Mononuclear cell (primary cell): Measurements from ENCODE around the gene NALF2. TPM values are rescaled to one million over a fixed set of nuclear protein-coding genes. Genes with fewer than 3 reads are reported as not detected.

Source experiments
- H3K27me3 ChIP-seq: 2 replicates; pipeline ENCODE4 v1.6.0; 2011; ENCODE audit warnings: low read length, control low read depth; ENCODE audit not compliant: insufficient read depth
- H3K4me1 ChIP-seq: 2 replicates; pipeline ENCODE4 v1.5.1; 2011; ENCODE audit warnings: mild to moderate bottlenecking, low read length, control low read depth; ENCODE audit not compliant: insufficient read depth
- H3K4me3 ChIP-seq: 2 replicates; pipeline ENCODE4 v1.5.1; 2011; ENCODE audit warnings: mild to moderate bottlenecking, low read length, moderate library complexity
- H3K9me3 ChIP-seq: 2 replicates; pipeline ENCODE4 v1.5.1; 2011; ENCODE audit warnings: low read depth, mild to moderate bottlenecking, control low read depth, low read length
- total RNA-seq: library from RNA; depleted of rRNA; stranded (reverse); fragments of >200 nt; gene quantifications from one replicate; pipeline ENCODE4 v1.2.3, GENCODE V29; 2012

The NALF2 gene
- total RNA-seq, 1 donor = under 0.01 TPM

DNA sequence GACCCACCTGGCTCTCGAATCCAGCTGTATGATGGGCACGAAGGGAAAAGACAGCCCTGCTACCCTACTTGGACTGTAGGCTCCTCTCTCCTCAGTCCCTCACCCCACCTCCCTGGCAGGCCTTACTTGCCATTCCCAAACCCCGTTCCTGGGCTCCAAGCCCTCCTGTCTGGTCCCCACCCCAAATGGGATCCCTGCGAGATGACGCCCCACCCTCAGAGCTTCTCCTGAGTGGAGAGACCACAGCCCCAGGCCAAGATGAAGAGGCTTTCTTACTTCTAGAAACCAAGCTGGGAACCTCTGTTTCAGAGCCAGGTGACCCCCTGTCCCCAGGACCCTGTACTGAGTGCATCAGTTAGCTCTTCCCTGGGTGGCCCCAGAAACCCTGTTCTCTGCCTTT lies 4.5 kb downstream of the NALF2 start:
- no peak overlapping the region for H3K4me3 ChIP-seq
- no peaks in the 10 kb centered on the region for H3K4me1 ChIP-seq
- H3K27me3 ChIP-seq = peaks cover 2% of the 10 kb centered on the region
- H3K9me3 ChIP-seq = no peaks in the 10 kb centered on the region

- no peak overlapping the region for H3K4me3 ChIP-seq
- no peaks in the 10 kb centered on the region for H3K4me1 ChIP-seq
- H3K9me3 ChIP-seq = no peaks in the 10 kb centered on the region
These were observed 6.1 kb downstream of the NALF2 start for GRCh38 chrX:69510137-69510715.

DNA sequence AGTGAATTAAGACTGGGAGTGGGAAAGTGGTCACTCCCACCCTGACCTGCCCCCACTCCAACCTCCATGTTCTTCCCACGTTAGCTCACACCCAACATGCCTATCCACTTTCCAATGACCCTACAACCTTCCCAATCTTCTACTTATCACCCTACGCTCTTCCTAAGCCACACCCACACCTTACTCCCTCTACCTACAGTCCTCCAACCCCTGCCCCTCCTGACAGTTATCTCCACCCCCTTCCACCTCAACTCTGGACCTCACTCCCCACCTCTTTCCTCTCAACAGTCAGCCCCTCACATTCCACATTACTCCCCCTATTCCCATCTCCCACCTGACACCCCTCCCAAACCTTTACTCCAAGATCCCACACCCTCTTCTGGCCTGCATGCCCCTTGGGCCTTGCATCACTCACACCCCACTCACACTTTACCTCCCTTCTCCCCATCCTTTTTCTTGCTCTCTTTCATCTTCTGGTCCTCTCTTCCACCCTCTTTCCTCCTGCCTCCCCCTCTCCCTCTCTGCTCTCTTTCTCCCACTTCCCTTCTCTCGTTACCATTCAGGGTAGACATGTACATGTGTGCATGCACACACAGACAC lies 6.9 kb downstream of the NALF2 start:
- H3K4me3 ChIP-seq = no peak overlapping the region
- no peaks in the 10 kb centered on the region for H3K4me1 ChIP-seq
- H3K9me3 ChIP-seq = no peaks in the 10 kb centered on the region
- H3K27me3 ChIP-seq = peaks cover 2% of the 10 kb centered on the region

More at GRCh38 chrX:69510137-69510715, 6.1 kb downstream of the NALF2 start:
- peaks cover 2% of the 10 kb centered on the region for H3K27me3 ChIP-seq

DNA sequence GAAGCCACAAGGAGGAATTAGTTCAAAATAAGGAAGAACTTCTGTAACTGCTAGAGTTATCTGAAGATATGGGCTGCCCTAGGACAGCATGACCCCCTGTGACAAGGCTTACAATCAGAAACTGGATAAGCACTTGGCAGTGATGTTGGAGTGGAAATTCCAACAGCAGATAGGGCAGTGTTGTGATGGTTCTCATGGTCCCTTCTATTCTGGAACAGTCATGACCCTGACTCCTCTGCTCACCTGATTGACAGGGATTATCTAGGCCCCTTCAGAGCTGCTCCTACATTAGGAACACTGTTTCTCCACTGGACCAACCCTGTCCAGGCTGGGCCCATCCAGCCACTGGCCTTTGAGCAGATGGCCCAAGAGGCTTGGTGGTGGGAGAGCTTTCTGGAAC lies 17.9 kb downstream of the NALF2 start:
- no peaks in the 10 kb centered on the region for H3K4me1 ChIP-seq
- H3K9me3 ChIP-seq = no peaks in the 10 kb centered on the region
- no peak overlapping the region for H3K4me3 ChIP-seq
- H3K27me3 ChIP-seq = no peaks in the 10 kb centered on the region

GRCh38 chrX:69523314-69523713 lies 19.2 kb downstream of the NALF2 start:
- no peaks in the 10 kb centered on the region for H3K9me3 ChIP-seq
- no peaks in the 10 kb centered on the region for H3K4me1 ChIP-seq
- no peak overlapping the region for H3K4me3 ChIP-seq
- H3K27me3 ChIP-seq = no peaks in the 10 kb centered on the region

GRCh38 chrX:69524781-69525363 lies 20.7 kb downstream of the NALF2 start:
- Histone ChIP-seq H3K9me3 (no peaks in the 10 kb centered on the region), H3K27me3 (no peaks in the 10 kb centered on the region), H3K4me3 (no peak overlapping the region), H3K4me1 (no peaks in the 10 kb centered on the region)

- no peaks in the 10 kb centered on the region for H3K4me1 ChIP-seq
- H3K9me3 ChIP-seq = no peaks in the 10 kb centered on the region
- no peak overlapping the region for H3K4me3 ChIP-seq
- H3K27me3 ChIP-seq = no peaks in the 10 kb centered on the region
These were observed 26.2 kb downstream of the NALF2 start for GRCh38 chrX:69530306-69530705.

GRCh38 chrX:69531031-69531755 lies 27.1 kb downstream of the NALF2 start:
- H3K4me1 ChIP-seq = no peaks in the 10 kb centered on the region

DNA sequence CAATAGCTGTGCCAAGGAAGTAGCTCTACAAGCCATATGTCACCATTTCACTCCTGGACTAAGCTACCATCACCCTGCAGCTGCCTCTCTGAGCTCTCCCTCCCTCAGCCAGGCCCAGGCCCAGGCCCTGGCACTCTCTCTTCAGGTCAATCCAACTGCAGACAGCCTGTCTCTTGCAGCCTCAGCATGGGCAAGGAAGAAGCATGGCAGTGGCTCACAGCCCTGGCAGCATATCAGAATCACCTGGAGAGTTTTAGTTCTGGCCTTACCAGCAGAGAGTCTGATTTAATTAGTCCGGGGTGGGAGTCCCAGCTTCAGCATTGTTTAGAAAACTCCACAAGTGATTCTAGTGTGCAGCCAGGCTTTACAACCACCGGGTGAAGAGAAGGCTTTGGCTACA lies 31.5 kb downstream of the NALF2 start:
- Histone ChIP-seq H3K4me1 (peaks cover 3% of the 10 kb centered on the region), H3K27me3 (no peaks in the 10 kb centered on the region), H3K9me3 (no peaks in the 10 kb centered on the region), H3K4me3 (no peak overlapping the region)

More at GRCh38 chrX:69531031-69531755, 27.1 kb downstream of the NALF2 start:
- no peaks in the 10 kb centered on the region for H3K27me3 ChIP-seq
- H3K9me3 ChIP-seq = no peaks in the 10 kb centered on the region
- no peak overlapping the region for H3K4me3 ChIP-seq

DNA sequence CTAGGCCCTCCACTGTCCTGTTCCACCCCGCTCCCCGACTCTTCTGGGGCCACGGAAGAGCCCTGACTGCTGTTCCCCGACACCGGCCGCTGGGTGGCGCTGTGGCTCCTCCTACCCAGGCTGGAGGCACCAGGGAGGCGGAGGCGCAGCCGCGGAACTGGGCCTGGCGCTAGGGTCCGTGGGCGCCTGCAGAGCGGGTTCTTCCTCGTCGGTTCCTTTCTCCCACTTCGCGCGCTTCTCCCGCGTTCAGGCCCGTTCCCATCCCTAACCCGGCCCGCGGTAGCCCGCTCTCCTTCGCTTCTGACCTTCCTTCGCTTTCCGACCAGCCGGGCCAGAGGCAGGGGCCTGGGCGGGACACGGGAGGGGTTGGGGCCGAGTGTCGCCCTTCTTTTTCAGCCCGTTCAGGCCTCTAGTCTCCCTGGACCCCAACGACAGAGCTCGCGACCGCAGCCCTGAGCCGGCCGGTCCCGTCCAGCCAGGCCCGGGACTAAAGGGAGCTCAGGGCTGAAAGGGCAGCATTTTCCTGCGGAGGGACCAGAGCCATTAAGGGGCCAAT lies 34.3 kb downstream of the NALF2 start:
- H3K27me3 ChIP-seq = no peaks in the 10 kb centered on the region
- H3K4me3 ChIP-seq = no peak overlapping the region
- no peaks in the 10 kb centered on the region for H3K9me3 ChIP-seq
- peaks cover 3% of the 10 kb centered on the region for H3K4me1 ChIP-seq

DNA sequence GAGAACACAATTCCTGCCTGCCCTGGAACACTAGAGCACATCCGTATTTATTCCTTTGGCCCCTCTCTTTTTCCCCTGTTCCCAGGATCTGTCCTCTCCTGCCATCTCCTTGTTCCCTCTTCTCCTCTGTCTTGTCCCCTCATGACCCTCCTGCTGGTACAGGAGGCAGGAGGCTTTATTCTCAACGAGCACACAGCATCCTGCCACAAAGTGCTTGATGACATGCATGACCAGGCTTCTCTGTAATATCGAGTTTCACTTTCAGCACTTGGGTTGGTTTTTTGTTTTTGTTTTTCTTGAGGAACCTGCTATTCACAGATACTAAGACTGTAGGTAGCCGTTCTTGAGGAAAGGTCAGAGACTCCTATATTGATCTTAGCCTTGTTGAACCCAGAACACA lies 35.3 kb downstream of the NALF2 start:
- H3K4me3 ChIP-seq = no peak overlapping the region
- no peaks in the 10 kb centered on the region for H3K27me3 ChIP-seq
- H3K9me3 ChIP-seq = no peaks in the 10 kb centered on the region
- peaks cover 3% of the 10 kb centered on the region for H3K4me1 ChIP-seq

- Histone ChIP-seq H3K4me1 (peaks cover 3% of the 10 kb centered on the region), H3K9me3 (no peaks in the 10 kb centered on the region)
These were observed 37.8 kb downstream of the NALF2 start for GRCh38 chrX:69541956-69542355.

DNA sequence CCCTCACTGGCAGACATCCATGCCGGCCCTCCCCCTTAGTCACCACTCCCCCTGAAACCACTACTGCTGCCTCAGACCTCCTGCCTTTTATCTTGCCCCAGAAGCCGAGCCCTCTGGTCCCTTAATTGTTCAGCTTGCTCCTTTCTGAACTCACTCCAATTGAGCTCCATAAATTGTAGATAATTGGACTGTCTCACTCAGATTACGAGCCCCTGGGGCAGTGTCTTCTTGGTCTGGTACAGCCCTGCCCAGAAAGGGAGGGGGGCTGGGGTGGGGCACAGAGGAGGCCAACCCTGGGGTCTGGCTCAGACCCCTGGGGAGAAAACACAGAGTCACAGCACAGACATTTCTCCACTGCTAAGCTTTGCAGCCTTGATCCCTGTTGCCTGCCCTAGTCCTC lies 39.4 kb downstream of the NALF2 start:
- Histone ChIP-seq H3K27me3 (no peaks in the 10 kb centered on the region), H3K4me3 (no peak overlapping the region), H3K4me1 (peaks cover 3% of the 10 kb centered on the region), H3K9me3 (no peaks in the 10 kb centered on the region)

More at GRCh38 chrX:69541956-69542355, 37.8 kb downstream of the NALF2 start:
- Histone ChIP-seq H3K4me3 (no peak overlapping the region), H3K27me3 (no peaks in the 10 kb centered on the region)

DNA sequence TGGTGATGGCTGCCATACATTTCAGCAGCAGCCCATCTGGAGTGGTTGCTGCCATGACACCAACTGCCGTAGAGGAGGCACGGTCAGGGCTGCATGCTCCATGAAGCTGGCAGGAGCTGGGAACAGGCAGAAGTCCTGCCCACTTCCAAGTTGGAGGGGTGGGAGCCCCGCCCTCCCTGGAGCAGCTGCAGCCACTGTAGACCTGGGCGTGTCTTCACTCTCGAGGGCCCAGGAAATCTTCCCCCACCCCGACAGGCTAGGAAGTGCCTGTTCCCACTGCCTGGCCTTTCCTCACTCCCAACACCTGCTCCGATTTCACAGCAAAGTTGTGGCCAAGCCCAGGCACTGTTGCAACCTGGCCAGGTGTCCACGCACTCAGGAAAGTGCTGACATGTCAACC lies 42.3 kb downstream of the NALF2 start:
- Histone ChIP-seq H3K4me3 (no peak overlapping the region), H3K4me1 (no peaks in the 10 kb centered on the region), H3K27me3 (no peaks in the 10 kb centered on the region), H3K9me3 (no peaks in the 10 kb centered on the region)

DNA sequence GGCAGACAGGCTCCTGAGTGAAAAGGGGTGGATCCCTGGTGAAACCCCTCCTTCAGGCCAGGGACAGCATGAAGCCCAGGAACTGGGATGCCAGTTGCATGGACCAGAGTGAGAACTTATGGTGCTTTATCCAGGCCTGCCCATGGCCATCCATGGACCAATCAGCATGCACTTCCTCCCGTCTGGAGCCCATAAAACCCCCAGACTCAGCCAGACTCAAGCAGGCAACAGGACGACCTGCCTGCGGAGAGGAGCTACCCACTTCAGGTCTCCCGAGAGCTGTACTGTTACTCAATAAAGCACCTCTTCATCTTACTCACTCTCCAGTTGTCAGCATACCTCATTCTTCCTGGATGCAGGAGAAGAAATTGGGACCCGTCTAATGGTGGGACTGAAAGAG lies 42.9 kb downstream of the NALF2 start:
- no peaks in the 10 kb centered on the region for H3K27me3 ChIP-seq
- no peaks in the 10 kb centered on the region for H3K9me3 ChIP-seq
- H3K4me1 ChIP-seq = no peaks in the 10 kb centered on the region
- H3K4me3 ChIP-seq = no peak overlapping the region
